Activated CD8-positive, alpha-beta T cell treated with anti-CD3 and anti-CD28 coated beads for 36 hours (primary cell): Measurements from ENCODE around the gene ANKRD11. TPM values are rescaled to one million over a fixed set of nuclear protein-coding genes. Genes with fewer than 3 reads are reported as not detected.

Experiments
- ATAC-seq: fragments of 200-7000 bp; cut with Tn5 transposase; one replicate; pipeline ENCODE4 v1.10.0; 2021; ENCODE audit warnings: mild to moderate bottlenecking, moderate library complexity
- CTCF ChIA-PET: fragments of 350-600 bp; sonication (Branson Sonifier 250); formaldehyde crosslinking; loops from one replicate; lab custom pipeline; 2021; ENCODE audit warnings: antibody characterized with exemption; lab: Charles Lee
- POLR2A ChIA-PET: fragments of 350-600 bp; sonication (Branson Sonifier 250); formaldehyde crosslinking; loops from one replicate; lab custom pipeline; 2021; ENCODE audit warnings: antibody characterized with exemption; lab: Charles Lee
- DNase-seq: peaks from one replicate; pipeline ENCODE4 v3.0.0-alpha.2; 2020
- H3K27ac Mint-ChIP-seq: one replicate; pipeline ENCODE4 v1.8.0; 2021; ENCODE audit warnings: mild to moderate bottlenecking, mixed read lengths
- H3K27me3 Mint-ChIP-seq: one replicate; pipeline ENCODE4 v1.8.0; 2021; ENCODE audit warnings: mixed read lengths
- H3K36me3 Mint-ChIP-seq: one replicate; pipeline ENCODE4 v1.8.0; 2021; ENCODE audit warnings: low read depth, mixed read lengths
- H3K4me1 Mint-ChIP-seq: one replicate; pipeline ENCODE4 v1.8.0; 2021; ENCODE audit warnings: low read depth, mixed read lengths
- H3K4me3 Mint-ChIP-seq: one replicate; pipeline ENCODE4 v1.8.0; 2021; ENCODE audit warnings: mild to moderate bottlenecking, moderate library complexity, mixed read lengths
- H3K9me3 Mint-ChIP-seq: one replicate; pipeline ENCODE4 v1.8.0; 2021; ENCODE audit warnings: mixed read lengths
- intact Hi-C: fragments of 100-400 bp; cut with micrococcal nuclease; formaldehyde crosslinking; loops from one replicate; pipeline ENCODE4 v1.10.0; 2022
- total RNA-seq, 2 experiments: library from RNA; stranded (reverse); gene quantifications; one replicate each; pipeline ENCODE4 v1.2.3, GENCODE V29; 2021
- TF ChIP-seq, protein P1 (sequence below): fragments of 200-600 bp; IDR thresholded peaks from one replicate; pipeline ENCODE4 v1.8.0; 2022; ENCODE audit warnings: antibody characterized with exemption, mild to moderate bottlenecking

Gene ANKRD11
- total RNA-seq, 2 experiments from 2014 or later, result 145 to 147 TPM

DNA sequence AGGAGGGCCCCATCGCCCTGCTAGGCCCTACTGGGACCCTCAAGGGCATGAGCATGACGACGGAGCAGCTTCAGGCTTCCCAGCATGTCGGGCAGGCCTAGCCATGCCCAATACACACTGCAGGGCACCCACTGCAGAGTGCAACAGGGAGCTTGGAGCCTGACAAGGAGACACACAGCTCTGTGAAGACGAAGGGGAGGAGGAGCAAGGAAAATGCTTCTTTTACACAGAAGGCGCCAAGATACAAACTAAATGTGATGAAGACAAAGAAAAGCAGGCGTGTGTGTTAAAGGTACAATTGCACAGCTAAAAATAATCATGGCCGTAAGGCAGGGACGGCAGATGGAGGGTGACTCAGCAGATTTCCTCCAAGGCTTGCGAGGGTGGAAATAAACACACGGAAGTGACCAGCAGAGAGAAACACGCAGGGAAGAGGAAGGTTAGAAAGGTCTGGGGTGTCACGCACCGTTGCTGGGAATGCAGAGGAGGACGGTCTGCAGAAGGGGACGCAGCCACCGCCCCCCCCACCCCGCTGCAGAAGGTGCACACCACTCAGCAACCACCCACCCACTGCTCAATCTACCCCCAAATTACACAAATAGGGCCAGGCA, 164.4 kb downstream of the ANKRD11 start:
- TF ChIP-seq, protein P1, sequence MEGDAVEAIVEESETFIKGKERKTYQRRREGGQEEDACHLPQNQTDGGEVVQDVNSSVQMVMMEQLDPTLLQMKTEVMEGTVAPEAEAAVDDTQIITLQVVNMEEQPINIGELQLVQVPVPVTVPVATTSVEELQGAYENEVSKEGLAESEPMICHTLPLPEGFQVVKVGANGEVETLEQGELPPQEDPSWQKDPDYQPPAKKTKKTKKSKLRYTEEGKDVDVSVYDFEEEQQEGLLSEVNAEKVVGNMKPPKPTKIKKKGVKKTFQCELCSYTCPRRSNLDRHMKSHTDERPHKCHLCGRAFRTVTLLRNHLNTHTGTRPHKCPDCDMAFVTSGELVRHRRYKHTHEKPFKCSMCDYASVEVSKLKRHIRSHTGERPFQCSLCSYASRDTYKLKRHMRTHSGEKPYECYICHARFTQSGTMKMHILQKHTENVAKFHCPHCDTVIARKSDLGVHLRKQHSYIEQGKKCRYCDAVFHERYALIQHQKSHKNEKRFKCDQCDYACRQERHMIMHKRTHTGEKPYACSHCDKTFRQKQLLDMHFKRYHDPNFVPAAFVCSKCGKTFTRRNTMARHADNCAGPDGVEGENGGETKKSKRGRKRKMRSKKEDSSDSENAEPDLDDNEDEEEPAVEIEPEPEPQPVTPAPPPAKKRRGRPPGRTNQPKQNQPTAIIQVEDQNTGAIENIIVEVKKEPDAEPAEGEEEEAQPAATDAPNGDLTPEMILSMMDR, result no peak
- intact Hi-C loops, result no loop called here
- Mint-ChIP-seq H3K36me3 (peaks cover 18% of the 10 kb centered on the region), H3K27me3 (no peaks in the 10 kb centered on the region), H3K4me1 (peaks cover 85% of the 10 kb centered on the region), H3K27ac (peak overlapping the region; percentile 81), H3K9me3 (no peaks in the 10 kb centered on the region), H3K4me3 (peak overlapping the region; percentile 16)
- no peak for ATAC-seq
- ChIA-PET CTCF (no interaction called here), POLR2A (interaction anchor here (1.0 to 1.1 kb wide), 2 partner anchors 11 to 38 kb away, joined by 3 to 4 read pairs; no protein-coding TSS in a partner anchor)
- no peak for DNase-seq

DNA sequence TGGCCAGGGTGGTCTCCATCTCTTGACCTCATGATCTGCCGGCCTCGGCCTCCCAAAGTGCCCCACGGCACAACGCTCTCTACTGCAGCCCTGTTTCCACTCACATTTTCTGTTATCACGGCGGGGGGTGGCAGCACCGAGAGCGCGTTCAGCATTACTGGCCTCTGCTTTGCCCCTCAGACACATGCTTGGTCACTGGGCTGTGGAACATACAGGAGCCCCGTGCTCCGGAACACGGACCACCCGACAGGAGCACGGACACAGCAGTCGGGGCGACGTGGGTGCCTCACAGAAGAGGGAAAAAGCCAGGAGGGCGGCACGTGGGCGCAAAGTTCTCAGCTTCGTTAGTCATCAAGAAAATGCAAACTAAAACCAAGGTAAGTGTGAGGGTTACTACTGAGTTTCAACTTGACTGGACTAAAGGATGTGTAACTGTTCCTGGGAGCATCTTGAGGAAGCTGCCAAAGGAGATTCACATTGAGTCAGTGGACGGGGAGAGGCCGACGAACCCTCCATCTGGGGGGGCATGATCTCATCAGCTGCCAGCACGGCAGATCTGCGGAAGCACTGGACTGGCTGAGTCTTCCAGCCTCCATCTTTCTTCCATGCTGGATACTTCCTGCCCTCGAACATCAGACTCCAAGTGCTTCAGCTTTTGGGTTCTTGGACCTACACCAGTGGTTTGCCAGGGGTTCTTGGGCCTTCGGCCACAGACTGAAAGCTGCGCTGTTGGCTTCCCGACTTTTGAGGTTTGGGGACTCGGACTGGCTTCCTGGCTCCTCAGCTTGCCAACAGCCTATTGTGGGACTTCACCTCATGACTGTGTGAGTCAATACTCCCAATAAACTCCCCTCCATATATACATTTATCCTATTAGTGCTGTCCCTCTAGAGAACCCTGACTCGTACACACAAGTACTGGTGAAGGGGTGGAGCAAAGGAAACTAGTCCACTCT, 166.0 kb downstream of the ANKRD11 start:
- peaks cover 18% of the 10 kb centered on the region for H3K36me3 Mint-ChIP-seq
- intact Hi-C loops, result no loop called here
- DNase-seq (peak; percentile 81), ATAC-seq (peak; percentile 63)
- H3K27me3 Mint-ChIP-seq, result no peaks in the 10 kb centered on the region
- POLR2A ChIA-PET, result interaction anchor here (0.8 to 1.5 kb wide), 5 partner anchors 9 to 240 kb away, joined by 3 to 4 read pairs (median 3); no protein-coding TSS in a partner anchor
- no peaks in the 10 kb centered on the region for H3K9me3 Mint-ChIP-seq
- CTCF ChIA-PET, result interaction anchor here (1.0 to 1.3 kb wide), 3 partner anchors 9 to 15 kb away, joined by 3 read pairs; no protein-coding TSS in a partner anchor
- peak overlapping the region; percentile 38 for H3K4me3 Mint-ChIP-seq
- peak overlapping the region; percentile 81 for H3K27ac Mint-ChIP-seq
- TF ChIP-seq, protein P1, result no peak
- H3K4me1 Mint-ChIP-seq, result peaks cover 92% of the 10 kb centered on the region

DNA sequence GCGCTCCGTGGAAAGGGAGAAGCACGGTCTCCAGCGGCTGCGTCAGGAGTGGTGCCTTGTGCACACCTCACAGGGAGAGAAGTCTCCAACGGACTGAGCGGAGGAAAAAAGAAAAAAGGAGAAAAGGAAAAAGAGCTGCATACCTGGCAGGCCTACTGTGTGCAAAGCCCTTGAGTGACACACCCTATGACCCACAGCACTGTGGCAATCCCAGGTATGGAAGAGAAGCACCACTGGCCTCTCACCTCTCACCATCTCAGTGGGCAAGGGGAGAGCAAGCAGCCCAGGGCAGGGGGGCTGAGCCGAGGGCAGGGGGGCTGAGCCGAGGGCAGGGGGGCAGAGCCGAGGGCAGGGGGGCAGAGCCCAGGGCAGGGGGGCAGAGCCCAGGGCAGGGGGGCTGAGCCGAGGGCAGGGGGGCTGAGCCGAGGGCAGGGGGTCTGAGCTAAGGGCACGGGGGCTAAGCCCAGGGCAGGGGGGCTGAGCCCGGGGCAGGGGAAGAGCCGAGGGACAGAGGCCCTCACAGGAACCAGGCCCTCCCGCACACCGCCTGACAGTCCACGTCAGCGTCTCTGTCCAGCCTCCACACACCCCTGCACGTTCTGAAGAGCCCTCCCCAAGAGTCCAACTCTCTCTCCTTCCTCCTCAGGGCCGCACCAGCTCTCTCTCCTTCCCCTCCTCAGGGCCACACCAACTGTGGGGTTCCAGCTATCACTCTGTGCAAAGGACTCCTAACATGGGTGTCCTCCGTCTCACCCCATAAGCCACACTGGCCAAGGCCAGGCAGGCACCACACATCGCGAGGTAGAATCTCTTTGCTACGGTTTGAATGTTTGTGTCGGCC, 167.0 kb downstream of the ANKRD11 start:
- Mint-ChIP-seq H3K9me3 (no peaks in the 10 kb centered on the region), H3K36me3 (peaks cover 21% of the 10 kb centered on the region), H3K27me3 (no peaks in the 10 kb centered on the region), H3K4me3 (peak overlapping the region; percentile 38), H3K27ac (peak overlapping the region; percentile 81), H3K4me1 (peaks cover 96% of the 10 kb centered on the region)
- ATAC-seq, result no peak
- intact Hi-C loops, result no loop called here
- DNase-seq, result no peak
- CTCF ChIA-PET, result interaction anchor here (1.0 to 1.3 kb wide), 4 partner anchors 9 to 76 kb away, joined by 3 read pairs; no protein-coding TSS in a partner anchor
- POLR2A ChIA-PET, result interaction anchor here (0.9 to 1.5 kb wide), 3 partner anchors 8 to 163 kb away, joined by 3 to 4 read pairs (median 3); no protein-coding TSS in a partner anchor
- TF ChIP-seq, protein P1, result no peak

DNA sequence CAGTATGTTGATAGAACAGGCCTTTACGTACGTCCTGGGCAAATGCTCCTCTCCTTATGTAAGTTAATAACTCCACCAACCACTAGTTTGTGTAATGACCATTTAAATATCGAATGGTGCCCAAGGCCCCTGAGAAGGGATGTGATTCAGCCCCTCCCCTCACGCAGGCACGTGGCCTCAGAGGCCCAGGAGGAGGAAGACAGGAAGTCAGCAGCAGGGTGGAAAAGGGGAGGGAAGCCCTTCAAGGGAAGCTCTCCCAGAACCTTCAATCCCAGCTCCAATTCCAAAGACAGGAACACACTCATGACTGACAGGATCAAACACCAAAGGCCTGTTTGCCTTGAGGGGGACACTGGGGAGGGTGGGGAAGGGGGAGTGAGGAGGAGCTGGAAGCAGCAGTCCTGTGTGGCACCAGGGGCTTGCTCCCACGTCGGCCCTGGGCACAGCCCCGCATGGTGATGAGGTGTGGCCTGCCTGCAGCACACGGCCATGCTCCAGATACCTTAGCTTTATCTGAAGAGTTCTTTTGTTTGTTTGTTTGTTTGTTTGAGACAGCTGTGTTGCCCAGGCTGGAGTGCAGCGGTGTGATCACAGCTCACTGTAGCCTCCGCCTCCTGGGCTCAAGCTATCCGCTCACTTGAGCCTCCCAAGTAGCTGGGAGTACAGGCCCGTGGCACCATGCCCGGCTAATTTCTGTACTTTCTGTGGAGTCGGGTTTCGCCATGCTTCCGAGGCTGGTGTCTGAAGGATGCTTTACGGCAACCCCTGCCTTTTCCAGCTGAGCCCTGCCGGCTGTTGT, 167.8 kb downstream of the ANKRD11 start:
- Mint-ChIP-seq H3K27ac (peak overlapping the region; percentile 39), H3K27me3 (no peaks in the 10 kb centered on the region), H3K4me3 (no peak overlapping the region), H3K36me3 (peaks cover 22% of the 10 kb centered on the region), H3K9me3 (no peaks in the 10 kb centered on the region), H3K4me1 (peaks cover 95% of the 10 kb centered on the region)
- ChIA-PET CTCF (interaction anchor here (0.7 to 1.1 kb wide), 2 partner anchors 75 to 149 kb away, joined by 3 read pairs; no protein-coding TSS in a partner anchor), POLR2A (interaction anchor here (1.3 kb wide), 1 partner anchor 39 kb away, joined by 3 read pairs; no protein-coding TSS in a partner anchor)
- intact Hi-C loops, result no loop called here
- DNase-seq, result no peak
- TF ChIP-seq, protein P1, result no peak
- no peak for ATAC-seq
